HepG2 (cell line): ENCODE measurements around the gene HMGB3. TPM values are rescaled to one million over a fixed set of nuclear protein-coding genes. Genes with fewer than 3 reads are reported as not detected.

ENCODE experiments used
- ATAC-seq: fragments of 200-7000 bp; cut with Tn5 transposase; 3 replicates; pipeline ENCODE4 v1.9.1; 2020; ENCODE audit warnings: mild to moderate bottlenecking, moderate library complexity
- BruUV-seq: library from RNA; stranded (reverse); fragments of 400-500 nt; replicated peaks from 2 replicates; lab custom pipeline; 2021; lab: Mats Ljungman, UMichigan
- CTCF ChIA-PET: fragments of 300-600 bp; formaldehyde crosslinking; extraction: SDS; loops from one replicate; lab custom pipeline; 2021; ENCODE audit warnings: low total read pairs, inconsistent platforms, low intra/inter-chr PET ratio; lab: Yijun Ruan, JAX
- POLR2A ChIA-PET: fragments of 350-600 bp; sonication (Branson Sonifier 250); formaldehyde crosslinking; loops from one replicate; lab custom pipeline; 2020; ENCODE audit warnings: antibody characterized with exemption, inconsistent platforms; lab: Yijun Ruan, JAX
- DNase-seq: peaks from one replicate; pipeline ENCODE4 v3.0.0-alpha.2; 2015; ENCODE audit warnings: low spot score
- FAIRE-seq: peaks from 3 replicates; lab custom pipeline; 2011; peaks lifted over from hg19 to GRCh38; lab: Jason Lieb, UNC
- H2AFZ ChIP-seq: one replicate; pipeline ENCODE4 v1.6.1; 2011; ENCODE audit warnings: low read length, inconsistent platforms
- H3K27ac ChIP-seq: fragments of 300-600 bp; 3 replicates; pipeline ENCODE4 v1.8.0; 2011; ENCODE audit warnings: mixed run types, mild to moderate bottlenecking, mixed read lengths, low read length, inconsistent platforms; ENCODE audit not compliant: insufficient read depth; ENCODE audit errors: extremely low read length
- H3K27me3 ChIP-seq, 2 experiments: fragments of 200-600 bp in 1 of 2; 2 replicates in 1 of 2; 3 replicates in 1 of 2; pipeline versions ENCODE4 v1.6.0 to v1.8.0; 2011; ENCODE audit warnings: low read length in 2 of 2, mild to moderate bottlenecking in 2 of 2, moderate library complexity in 2 of 2, inconsistent platforms in 1 of 2; ENCODE audit not compliant: insufficient read depth in 2 of 2, control insufficient read depth in 1 of 2
- H3K36me3 ChIP-seq, 2 experiments: fragments of 200-600 bp in 1 of 2; replicated peaks in 1 of 2; 2 replicates in 1 of 2; 3 replicates in 1 of 2; pipeline versions ENCODE4 v1.5.1 to v1.8.0; 2011; ENCODE audit warnings: low read length in 2 of 2, inconsistent platforms in 1 of 2; ENCODE audit not compliant: insufficient read depth in 2 of 2, control insufficient read depth in 1 of 2
- H3K4me1 ChIP-seq: 2 replicates; pipeline ENCODE4 v1.5.1; 2012; ENCODE audit warnings: low read length, inconsistent platforms; ENCODE audit not compliant: insufficient read depth
- H3K4me2 ChIP-seq: 2 replicates; pipeline ENCODE4 v1.6.0; 2011; ENCODE audit warnings: low read depth, low read length, inconsistent platforms
- H3K4me3 ChIP-seq, 3 experiments: fragments of 200-600 bp in 1 of 3; sonication (generic), shearing (Covaris generic) in 1 of 3; replicated peaks in 1 of 3; 2 replicates each; pipeline ENCODE4 v1.5.1; 2011 to 2016; ENCODE audit warnings: low read length in 3 of 3, inconsistent platforms in 2 of 3, low read depth in 2 of 3, mild to moderate bottlenecking in 2 of 3, control low read depth in 1 of 3, mixed read lengths in 1 of 3; ENCODE audit not compliant: insufficient read depth in 1 of 3
- H3K79me2 ChIP-seq: one replicate; pipeline ENCODE4 v1.6.1; 2011; ENCODE audit warnings: low read length, inconsistent platforms; ENCODE audit not compliant: insufficient read depth
- H3K9ac ChIP-seq: 2 replicates; pipeline ENCODE4 v1.6.0; 2011; ENCODE audit warnings: mild to moderate bottlenecking, low read depth, low read length, inconsistent platforms; ENCODE audit not compliant: insufficient read depth
- H3K9me3 ChIP-seq: 2 replicates; pipeline ENCODE4 v1.5.1; 2012; ENCODE audit warnings: mild to moderate bottlenecking, low read length
- H4K20me1 ChIP-seq: 2 replicates; pipeline ENCODE4 v1.6.0; 2011; ENCODE audit warnings: inconsistent platforms, mild to moderate bottlenecking, low read length, moderate library complexity; ENCODE audit not compliant: insufficient read depth
- BATF2 ChIP-seq: sonication (generic); formaldehyde crosslinking; IDR thresholded peaks from 2 replicates; pipeline ENCODE4 v1.8.0; 2022; ENCODE audit warnings: mild to moderate bottlenecking, missing genetic modification reagents, moderate library complexity
- HNRNPUL1 ChIP-seq: fragments of 200-400 bp; formaldehyde crosslinking; IDR thresholded peaks from 2 replicates; pipeline ENCODE4 v1.6.1; 2017; ENCODE audit warnings: low read depth, mild to moderate bottlenecking, low read length, moderate library complexity
- POLR2A ChIP-seq, 2 experiments: IDR thresholded peaks; 2 replicates each; pipeline ENCODE4 v1.6.1; 2011; ENCODE audit warnings: low read depth in 2 of 2, low read length in 2 of 2, mild to moderate bottlenecking in 1 of 2, moderate library complexity in 1 of 2; ENCODE audit not compliant: insufficient read depth in 1 of 2
- WGBS: methylation state at CpG from one replicate; pipeline ENCODE4 v1.1.6; 2017; ENCODE audit warnings: low lambda C conversion rate; 5-methylcytosine and 5-hydroxymethylcytosine counted together
- in situ Hi-C: cut with HindIII; loops from 2 replicates; pipeline ENCODE4 v1.10.0; 2017; ENCODE audit warnings: low pct_unique_long_range_greater_than_20kb; ENCODE audit not compliant: extremely low pct_ligation_motif_present
- intact Hi-C: fragments of 100-400 bp; cut with micrococcal nuclease; formaldehyde crosslinking; loops from one replicate; pipeline ENCODE4 v1.10.0; 2022; ENCODE audit not compliant: unreplicated experiment
- polyA plus RNA-seq, 8 experiments: library from polyadenylated mRNA; depleted of rRNA in 3 of 8; stranded (reverse) in 7 of 8; unstranded in 1 of 8; fragments of >200 nt; fragmentation: Illumina TruSeq in 4 of 8; extraction: Trizol in 4 of 8; gene quantifications; 2 replicates each; pipeline versions ENCODE4 v1.2.1 to v1.2.3, GENCODE V29; 2011 to 2016; ENCODE audit warnings: low read depth in 4 of 8, missing spikeins in 1 of 8, mixed read lengths in 1 of 8; ENCODE audit not compliant: insufficient read depth in 1 of 8
- total RNA-seq, 5 experiments: library from RNA; depleted of rRNA; stranded (reverse); fragments of >200 nt; fragmentation: Illumina TruSeq; extraction: Trizol; gene quantifications; 2 replicates each; pipeline ENCODE4 v1.2.3, GENCODE V29; 2016; ENCODE audit warnings: low read depth in 1 of 5
- TF ChIP-seq, protein P1 (sequence below): sonication (generic); formaldehyde crosslinking; IDR thresholded peaks from 2 replicates; pipeline ENCODE4 v1.4.0; 2020; ENCODE audit warnings: missing genetic modification reagents, mild to moderate bottlenecking, borderline replicate concordance

HMGB3 gene
- total and polyA plus RNA-seq, 2 of the 13 experiments (the other 11 are each of a cell fraction or from before 2014, with no cell fraction given): 8.5 to 87.1 TPM

- ChIA-PET POLR2A (no interaction called here), CTCF (no interaction called here)
- no peaks in the 10 kb centered on the region for H3K9me3 ChIP-seq
- TF ChIP-seq, protein P1, sequence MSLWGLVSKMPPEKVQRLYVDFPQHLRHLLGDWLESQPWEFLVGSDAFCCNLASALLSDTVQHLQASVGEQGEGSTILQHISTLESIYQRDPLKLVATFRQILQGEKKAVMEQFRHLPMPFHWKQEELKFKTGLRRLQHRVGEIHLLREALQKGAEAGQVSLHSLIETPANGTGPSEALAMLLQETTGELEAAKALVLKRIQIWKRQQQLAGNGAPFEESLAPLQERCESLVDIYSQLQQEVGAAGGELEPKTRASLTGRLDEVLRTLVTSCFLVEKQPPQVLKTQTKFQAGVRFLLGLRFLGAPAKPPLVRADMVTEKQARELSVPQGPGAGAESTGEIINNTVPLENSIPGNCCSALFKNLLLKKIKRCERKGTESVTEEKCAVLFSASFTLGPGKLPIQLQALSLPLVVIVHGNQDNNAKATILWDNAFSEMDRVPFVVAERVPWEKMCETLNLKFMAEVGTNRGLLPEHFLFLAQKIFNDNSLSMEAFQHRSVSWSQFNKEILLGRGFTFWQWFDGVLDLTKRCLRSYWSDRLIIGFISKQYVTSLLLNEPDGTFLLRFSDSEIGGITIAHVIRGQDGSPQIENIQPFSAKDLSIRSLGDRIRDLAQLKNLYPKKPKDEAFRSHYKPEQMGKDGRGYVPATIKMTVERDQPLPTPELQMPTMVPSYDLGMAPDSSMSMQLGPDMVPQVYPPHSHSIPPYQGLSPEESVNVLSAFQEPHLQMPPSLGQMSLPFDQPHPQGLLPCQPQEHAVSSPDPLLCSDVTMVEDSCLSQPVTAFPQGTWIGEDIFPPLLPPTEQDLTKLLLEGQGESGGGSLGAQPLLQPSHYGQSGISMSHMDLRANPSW (CRISPR knock-in tag): no peak
- TF ChIP-seq POLR2A (IDR thresholded peaks at IDR 0.05; ENCODE audit: insufficient read depth in 1 of 2, low read depth in 2 of 2, low read length in 2 of 2): 0 out of 4 replicates have a peak, but pooled peaks of 1 of the 2 experiments have one; percentile 8
- H3K36me3 ChIP-seq: no peaks in the 10 kb centered on the region
- H4K20me1 ChIP-seq: 0 out of 2 replicates have a peak, but pooled peaks cover 3% of the 10 kb centered on the region
- peaks cover 9% of the 10 kb centered on the region for H3K4me1 ChIP-seq
- 100% methylated on average over 2 of the region's 2 CpGs for WGBS
- in situ Hi-C loops (no loop called here), intact Hi-C loops (no loop called here)
- DNase-seq (no peak), ATAC-seq (no peak), FAIRE-seq (no peak)
- H3K4me2 ChIP-seq: no peak overlapping the region
- BruUV-seq: no TSS peak
- no peak overlapping the region for H3K4me3 ChIP-seq
- peaks cover 11% of the 10 kb centered on the region for H3K79me2 ChIP-seq
- H3K27ac ChIP-seq: no peak overlapping the region
- no peaks in the 10 kb centered on the region for H3K27me3 ChIP-seq
- H2AFZ ChIP-seq: no peak overlapping the region
- H3K9ac ChIP-seq: no peak overlapping the region
These were observed 6.3 kb downstream of the HMGB3 start for GRCh38 chrX:150989420-150989819.

GRCh38 chrX:150990910-150991309 is 7.8 kb downstream of the HMGB3 start:
- Histone ChIP-seq H3K36me3 (no peaks in the 10 kb centered on the region), H3K4me2 (no peak overlapping the region), H4K20me1 (no peaks in the 10 kb centered on the region), H3K79me2 (no peaks in the 10 kb centered on the region), H3K9me3 (no peaks in the 10 kb centered on the region), H3K27me3 (no peaks in the 10 kb centered on the region), H2AFZ (no peak overlapping the region), H3K4me1 (no peaks in the 10 kb centered on the region), H3K9ac (no peak overlapping the region), H3K4me3 (no peak overlapping the region), H3K27ac (no peak overlapping the region)
- WGBS: 43% methylated on average over 1 of the region's 5 CpGs
- peak; percentile 48 for ATAC-seq
- in situ Hi-C loops (no loop called here), intact Hi-C loops (no loop called here)
- FAIRE-seq: no peak
- CTCF ChIA-PET: no interaction called here
- TF ChIP-seq HNRNPUL1 (no peak), BATF2 (no peak)
- POLR2A ChIA-PET: no interaction called here
- BruUV-seq: no TSS peak
- no peak for DNase-seq
